ENCODE data around the gene KIF13A.

DNA sequence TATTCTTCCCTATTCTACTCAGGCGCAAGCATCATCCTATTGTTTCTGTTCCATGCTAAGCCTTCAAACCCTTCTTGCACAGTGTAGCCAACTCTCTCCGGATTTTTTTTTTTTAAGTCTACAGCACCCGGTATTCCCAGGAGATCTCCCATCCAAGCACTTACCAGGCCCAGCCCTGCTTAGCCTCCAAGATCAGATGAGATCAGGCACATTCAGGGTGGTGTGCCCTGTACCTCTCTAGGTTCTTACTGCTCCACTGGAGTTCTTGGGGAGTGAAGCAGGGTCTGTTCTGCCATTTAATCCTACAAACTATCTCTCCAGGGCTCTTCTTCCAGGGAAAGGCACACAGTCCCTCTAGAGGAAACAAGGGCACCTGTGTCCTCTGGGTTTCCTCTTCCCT is 265.8 kb downstream of the KIF13A start:
- TF ChIP-seq, protein P1, sequence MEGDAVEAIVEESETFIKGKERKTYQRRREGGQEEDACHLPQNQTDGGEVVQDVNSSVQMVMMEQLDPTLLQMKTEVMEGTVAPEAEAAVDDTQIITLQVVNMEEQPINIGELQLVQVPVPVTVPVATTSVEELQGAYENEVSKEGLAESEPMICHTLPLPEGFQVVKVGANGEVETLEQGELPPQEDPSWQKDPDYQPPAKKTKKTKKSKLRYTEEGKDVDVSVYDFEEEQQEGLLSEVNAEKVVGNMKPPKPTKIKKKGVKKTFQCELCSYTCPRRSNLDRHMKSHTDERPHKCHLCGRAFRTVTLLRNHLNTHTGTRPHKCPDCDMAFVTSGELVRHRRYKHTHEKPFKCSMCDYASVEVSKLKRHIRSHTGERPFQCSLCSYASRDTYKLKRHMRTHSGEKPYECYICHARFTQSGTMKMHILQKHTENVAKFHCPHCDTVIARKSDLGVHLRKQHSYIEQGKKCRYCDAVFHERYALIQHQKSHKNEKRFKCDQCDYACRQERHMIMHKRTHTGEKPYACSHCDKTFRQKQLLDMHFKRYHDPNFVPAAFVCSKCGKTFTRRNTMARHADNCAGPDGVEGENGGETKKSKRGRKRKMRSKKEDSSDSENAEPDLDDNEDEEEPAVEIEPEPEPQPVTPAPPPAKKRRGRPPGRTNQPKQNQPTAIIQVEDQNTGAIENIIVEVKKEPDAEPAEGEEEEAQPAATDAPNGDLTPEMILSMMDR (conservative IDR thresholded peaks at IDR 0.05; ENCODE audit: low read depth, low read length): no peak
- TF ChIP-seq EZH2 (IDR thresholded peaks at IDR 0.05; ENCODE audit: borderline replicate concordance, low read depth, low read length, poor library complexity, severe bottlenecking): no peak

Measured in A673 (cell line).